ENCODE results near the gene STAP2. TPM values are rescaled to one million over a fixed set of nuclear protein-coding genes. Genes with fewer than 3 reads are reported as not detected.

Gene STAP2
- total RNA-seq, 1 experiment from 2014 or later = 2.9 TPM

DNA sequence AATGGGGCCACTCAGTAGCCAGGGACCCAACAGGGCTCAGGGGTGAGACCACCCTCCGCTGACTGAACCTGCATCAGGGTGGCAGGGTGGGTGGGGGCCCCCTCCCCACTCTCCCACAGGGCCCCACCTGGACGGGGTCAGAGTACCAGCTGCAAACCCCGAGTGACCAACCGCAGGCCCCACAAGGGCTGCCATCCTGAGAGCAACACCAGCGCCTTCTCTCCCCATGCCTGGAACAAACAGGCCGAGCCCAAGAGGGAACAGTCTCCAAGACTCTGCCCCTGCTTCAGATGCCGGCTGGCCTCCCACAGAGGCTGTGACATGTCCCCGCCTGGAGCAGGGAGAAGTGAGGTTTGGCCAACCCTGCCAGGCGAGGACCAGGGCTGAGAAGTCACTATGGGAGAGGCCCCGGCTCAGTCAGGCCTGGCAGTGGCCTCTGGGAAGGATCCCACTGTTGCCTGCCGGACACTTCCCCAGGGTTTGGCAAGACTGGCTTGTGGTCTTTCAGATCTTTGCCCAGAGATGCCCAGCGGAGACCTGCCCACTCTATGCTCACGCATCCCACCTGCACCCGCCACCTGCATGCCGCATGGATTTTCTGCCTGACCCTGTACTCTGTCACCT, 31.9 kb upstream of the STAP2 start:
- DNase-seq (ENCODE audit: low read depth) = no peak

DNA sequence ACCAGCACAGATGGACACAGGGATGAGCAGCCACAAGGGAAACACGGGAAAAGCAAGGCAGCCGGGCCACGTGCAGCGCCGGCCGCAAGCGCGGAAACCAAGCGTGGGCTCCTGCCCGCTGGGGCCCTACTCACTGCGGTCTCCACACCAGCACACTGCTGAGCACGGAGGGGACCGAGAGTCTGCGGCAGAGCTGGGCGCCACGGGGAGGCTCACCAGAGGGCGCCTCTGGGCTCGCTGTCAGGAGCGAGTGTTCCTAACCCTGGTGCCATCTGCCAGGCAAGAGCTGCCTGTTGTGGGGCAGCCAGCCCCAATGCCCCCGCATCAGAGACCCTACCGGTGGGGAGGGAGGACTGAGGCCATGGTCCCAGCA, 31.2 kb upstream of the STAP2 start:
- no peak for DNase-seq (ENCODE audit: low read depth)

- DNase-seq (ENCODE audit: low read depth) = no peak
Measured at GRCh38 chr19:4369109-4369887, 30.7 kb upstream of the STAP2 start.

DNA sequence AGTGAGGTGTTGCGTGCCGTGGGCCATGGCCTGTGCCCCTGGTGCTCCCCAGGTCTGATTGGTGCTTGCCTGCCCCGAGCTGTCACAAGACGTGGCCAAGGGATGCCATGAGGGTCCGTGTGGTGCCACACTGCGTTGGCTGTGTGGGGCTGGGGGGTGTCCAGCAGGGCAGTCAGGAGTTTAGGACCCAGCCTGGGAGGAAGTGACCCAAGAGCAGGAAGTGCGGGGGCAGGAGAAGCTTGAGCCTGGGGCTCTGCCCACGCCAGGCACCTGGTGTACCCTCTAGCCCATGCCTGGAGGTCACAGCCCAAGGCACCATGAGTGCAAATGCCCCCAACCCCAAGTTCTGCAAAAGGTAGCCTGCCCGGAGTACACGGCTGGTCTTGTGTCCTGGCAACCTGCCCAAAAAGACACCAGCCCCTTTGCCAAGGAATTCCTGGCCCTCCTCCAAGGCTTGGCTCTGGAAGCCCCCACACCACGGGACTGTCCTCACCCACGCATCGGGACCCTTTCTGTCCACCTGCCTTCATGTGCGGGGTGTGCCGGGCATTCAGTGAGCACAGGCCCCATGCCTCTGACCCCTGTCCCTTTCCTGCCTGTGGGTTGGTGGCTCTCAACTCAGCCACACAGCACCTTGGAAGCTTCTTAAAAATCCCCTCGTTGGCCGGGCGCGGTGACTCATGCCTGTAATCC, 29.6 kb upstream of the STAP2 start:
- no peak for DNase-seq (ENCODE audit: low read depth)

DNA sequence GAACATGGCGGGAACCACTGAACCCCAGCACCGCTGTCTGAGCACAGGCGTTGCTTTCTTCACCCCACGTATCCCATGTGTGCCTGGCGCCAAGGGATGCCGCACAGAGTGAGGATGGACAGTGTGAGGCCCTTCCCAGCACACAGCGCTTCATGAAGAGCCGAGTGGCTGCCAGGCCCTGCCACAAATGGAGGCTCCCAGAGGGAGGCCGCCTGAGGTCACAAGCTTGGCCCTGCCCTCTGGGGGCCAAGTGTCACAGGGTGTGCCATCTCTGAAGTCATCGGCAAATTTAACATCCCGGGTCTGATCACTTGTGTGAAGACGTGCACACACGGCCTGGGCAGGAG, 29.1 kb upstream of the STAP2 start:
- DNase-seq (ENCODE audit: low read depth) = no peak

DNA sequence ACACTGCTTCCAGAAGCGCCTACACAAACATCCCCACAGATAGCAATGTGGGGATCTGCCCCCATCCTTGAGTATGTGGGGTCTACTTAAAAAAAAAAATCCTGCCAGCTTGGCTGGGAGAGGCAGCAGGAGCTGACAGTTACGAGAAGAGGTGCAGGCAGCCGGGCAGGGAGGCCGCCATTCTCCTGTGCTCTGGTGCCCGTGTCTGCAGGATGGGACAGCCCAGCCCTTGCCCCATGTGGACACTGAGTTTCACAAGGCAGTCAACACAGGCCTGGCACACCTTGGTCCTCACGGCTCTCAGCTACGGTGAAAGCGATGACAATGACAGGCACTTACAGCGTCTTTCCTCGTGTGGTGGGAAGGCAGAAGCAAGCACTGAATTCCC, 28.7 kb upstream of the STAP2 start:
- no peak for DNase-seq (ENCODE audit: low read depth)

DNA sequence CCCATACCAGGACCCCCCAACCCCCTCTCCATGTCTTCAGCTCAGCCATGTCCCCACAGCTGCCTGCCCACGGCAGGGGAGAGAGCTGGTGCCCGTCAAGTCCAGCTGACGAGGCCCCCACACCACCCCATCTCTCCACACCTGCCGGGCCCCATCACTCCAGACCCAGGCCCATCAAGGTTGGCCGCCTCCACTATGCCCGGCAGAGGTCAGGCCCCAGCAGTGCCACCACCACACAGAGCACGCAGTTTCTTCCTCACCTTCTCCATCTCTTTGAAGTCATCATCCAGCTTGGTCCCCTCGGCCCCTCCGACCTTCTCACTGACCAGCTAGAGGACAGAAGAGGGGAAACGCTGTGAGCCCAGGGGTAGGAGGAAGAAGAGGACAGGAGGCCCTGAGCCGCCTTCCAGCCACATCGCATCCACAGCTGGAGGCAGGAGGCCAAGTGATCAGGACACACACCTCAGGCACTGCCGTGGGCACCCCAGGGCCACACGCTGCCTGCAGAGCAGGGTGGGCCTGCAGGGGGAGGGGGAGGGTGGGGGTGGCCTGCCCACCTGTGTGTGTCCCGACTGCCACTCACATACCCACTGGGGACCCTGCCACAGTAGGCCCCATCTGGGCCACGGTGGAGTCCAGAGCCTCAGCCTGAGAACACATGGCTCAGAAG, 28.2 kb upstream of the STAP2 start:
- no peak for DNase-seq (ENCODE audit: low read depth)

GRCh38 chr19:4365791-4366665, 27.4 kb upstream of the STAP2 start:
- no peak for DNase-seq (ENCODE audit: low read depth)

- DNase-seq (ENCODE audit: low read depth) = no peak
Measured at GRCh38 chr19:4365341-4365740, 26.7 kb upstream of the STAP2 start.

GRCh38 chr19:4363571-4364304, 25.1 kb upstream of the STAP2 start:
- DNase-seq (ENCODE audit: low read depth) = no peak

DNA sequence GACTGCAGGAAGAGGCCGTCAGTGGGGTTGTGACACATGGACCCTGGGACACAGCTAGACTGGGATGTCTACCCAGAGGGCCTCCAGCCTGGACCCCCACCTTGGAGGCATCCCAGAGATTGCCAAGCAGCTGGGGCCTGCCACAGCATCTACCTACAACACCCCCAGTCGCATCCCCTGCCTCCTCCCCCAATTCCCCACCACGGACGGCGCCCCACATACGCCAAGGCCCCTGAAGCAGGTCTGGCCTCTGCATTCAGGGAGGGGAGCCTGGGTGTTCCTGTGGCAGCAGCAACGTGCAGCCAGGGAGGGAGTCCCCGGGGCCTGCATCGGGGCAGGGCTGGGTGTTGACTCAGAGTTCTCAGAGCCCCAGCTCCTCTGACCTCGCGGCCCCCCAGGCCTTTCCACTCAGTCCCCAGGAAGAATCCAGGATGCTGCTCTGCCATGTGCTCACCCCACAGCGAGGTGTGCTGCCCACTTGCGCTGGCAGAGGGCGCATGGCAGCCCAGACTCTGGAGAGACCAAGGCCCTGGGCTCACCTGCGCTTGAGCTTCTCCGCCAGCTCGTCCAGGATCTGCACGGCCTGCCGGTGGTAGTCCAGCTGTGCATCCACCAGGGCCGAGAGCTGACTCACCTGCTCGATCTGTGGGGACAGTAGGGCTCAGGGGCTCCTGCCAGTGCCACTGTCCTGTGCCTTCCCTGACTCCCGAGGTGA, 24.4 kb upstream of the STAP2 start:
- no peak for DNase-seq (ENCODE audit: low read depth)

DNA sequence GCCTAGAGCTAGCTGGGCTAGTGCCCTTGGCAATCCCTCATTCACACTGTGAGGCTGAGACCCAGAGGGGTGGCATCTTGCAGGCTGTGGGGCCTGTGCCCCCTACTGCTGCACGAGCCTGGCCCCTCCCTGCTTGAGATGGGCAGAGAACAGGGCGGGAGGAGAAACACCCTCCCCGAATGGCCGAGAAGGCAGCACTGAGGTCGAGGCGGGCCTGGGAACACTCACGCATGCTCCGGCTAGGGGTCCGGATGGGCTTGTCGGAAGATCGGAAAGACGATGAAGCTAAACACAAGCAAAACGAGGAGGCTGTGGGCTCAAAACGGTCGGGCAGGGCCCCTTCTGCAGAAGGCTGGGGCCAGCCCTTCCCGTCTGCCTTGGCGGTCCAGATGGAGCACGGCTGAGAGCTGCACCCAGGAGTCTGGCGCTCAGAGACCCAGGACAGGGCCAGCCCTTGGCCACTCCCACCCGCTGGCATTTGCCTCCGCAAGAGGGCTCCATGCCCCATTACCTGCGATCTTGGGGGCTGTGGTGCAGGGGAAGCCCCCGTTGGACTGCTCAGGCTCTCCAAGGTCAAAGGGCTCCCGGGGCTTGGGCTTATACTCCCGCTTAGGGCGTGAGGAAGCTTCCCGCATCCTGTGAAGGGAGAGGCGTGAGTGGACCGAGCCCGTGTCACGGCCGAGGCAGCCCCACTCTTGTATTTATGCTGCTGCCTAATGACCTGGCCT, 23.6 kb upstream of the STAP2 start:
- no peak for DNase-seq (ENCODE audit: low read depth)

- DNase-seq (ENCODE audit: low read depth) = no peak
Measured at GRCh38 chr19:4361152-4362046, 22.8 kb upstream of the STAP2 start.

DNA sequence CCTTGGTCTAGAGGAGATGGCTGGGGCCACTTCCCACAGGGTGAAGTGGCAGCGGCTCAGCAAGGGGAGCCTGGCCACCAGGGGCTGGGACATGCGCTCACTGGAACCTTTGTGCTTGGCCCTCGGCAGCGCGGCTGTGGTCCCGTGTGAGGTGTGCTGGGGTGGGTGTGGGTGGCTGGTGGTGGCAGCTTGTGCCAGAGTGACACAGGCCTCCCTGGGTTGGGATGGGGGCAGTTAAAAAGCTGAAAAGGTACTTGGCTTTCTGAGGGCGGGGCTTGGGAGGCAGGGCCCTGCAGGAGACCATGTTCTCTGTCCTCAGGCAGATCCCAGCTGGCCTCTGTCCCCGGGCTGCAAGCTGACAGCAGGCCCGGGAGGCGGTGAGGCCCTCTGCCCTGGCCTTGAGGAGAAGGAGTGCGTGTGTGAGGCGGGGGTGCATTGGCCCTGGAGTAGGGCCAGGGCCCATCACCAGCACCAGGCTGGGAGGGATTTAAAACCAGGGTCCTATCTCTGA, 22.1 kb upstream of the STAP2 start:
- no peak for DNase-seq (ENCODE audit: low read depth)

DNA sequence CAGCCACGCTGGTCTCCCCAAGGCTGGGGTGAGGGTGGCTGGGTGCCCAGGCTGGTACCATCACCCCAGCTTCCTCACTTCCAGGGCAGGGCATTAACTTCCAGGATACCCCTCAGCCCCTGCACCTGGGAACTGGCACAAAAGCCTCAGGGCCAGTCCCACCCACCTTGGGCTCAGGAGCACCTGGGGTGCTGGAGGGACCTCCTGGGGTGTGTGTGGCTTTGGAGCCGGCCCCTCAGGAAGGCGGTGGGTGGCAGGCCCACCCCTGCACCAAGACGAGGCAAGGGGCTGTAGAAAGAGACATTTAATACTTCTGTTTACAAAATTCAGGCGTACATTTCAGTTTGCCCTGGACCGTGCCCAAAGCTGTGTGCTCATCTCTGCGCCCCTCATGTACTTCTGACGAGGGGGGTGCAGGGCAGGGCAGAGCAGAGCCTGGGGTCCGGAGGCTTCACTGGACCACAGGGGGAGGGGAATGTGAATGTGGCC, 21.5 kb upstream of the STAP2 start:
- no peak for DNase-seq (ENCODE audit: low read depth)

- DNase-seq (ENCODE audit: low read depth) = no peak
Measured at GRCh38 chr19:4359627-4360000, 21.0 kb upstream of the STAP2 start.

GRCh38 chr19:4358709-4359626, 20.3 kb upstream of the STAP2 start:
- DNase-seq (ENCODE audit: low read depth) = no peak
